Smooth muscle cell (in vitro differentiated cells): Measurements from ENCODE around the gene KIAA1328. TPM values are rescaled to one million over a fixed set of nuclear protein-coding genes. Genes with fewer than 3 reads are reported as not detected.

ENCODE experiments used
- DNase-seq: peaks from one replicate; lab custom pipeline; 2025; ENCODE audit not compliant: unreplicated experiment; lab: John Stamatoyannopoulos, UW
- H2AFZ ChIP-seq: fragments of 200-600 bp; sonication (generic); 2 replicates; pipeline ENCODE4 v1.6.0; 2016; ENCODE audit warnings: antibody characterized with exemption, low read depth, mild to moderate bottlenecking
- H3F3A ChIP-seq: fragments of 200-600 bp; sonication (generic); 2 replicates; pipeline ENCODE4 v1.6.0; 2017; ENCODE audit warnings: antibody characterized with exemption, low read depth
- H3K27ac ChIP-seq: fragments of 200-600 bp; sonication (generic); 2 replicates; pipeline ENCODE4 v1.5.1; 2016; ENCODE audit warnings: low read depth, mild to moderate bottlenecking
- H3K27me3 ChIP-seq: fragments of 200-600 bp; sonication (generic); 2 replicates; pipeline ENCODE4 v1.6.1; 2016; ENCODE audit warnings: low read depth, mild to moderate bottlenecking
- H3K36me3 ChIP-seq: fragments of 200-600 bp; sonication (generic); 2 replicates; pipeline ENCODE4 v1.5.1; 2016; ENCODE audit warnings: low read depth
- H3K4me1 ChIP-seq: fragments of 200-600 bp; sonication (generic); 2 replicates; pipeline ENCODE4 v1.5.1; 2016; ENCODE audit warnings: low read depth
- H3K4me2 ChIP-seq: fragments of 200-600 bp; sonication (generic); 2 replicates; pipeline ENCODE4 v1.6.0; 2016; ENCODE audit warnings: mild to moderate bottlenecking
- H3K4me3 ChIP-seq: fragments of 200-600 bp; sonication (generic); 2 replicates; pipeline ENCODE4 v1.5.1; 2016; ENCODE audit warnings: mild to moderate bottlenecking
- H3K79me2 ChIP-seq: fragments of 200-600 bp; sonication (generic); 2 replicates; pipeline ENCODE4 v1.6.0; 2016; ENCODE audit warnings: low read depth, mild to moderate bottlenecking
- H3K9ac ChIP-seq: fragments of 200-600 bp; sonication (generic); 2 replicates; pipeline ENCODE4 v1.6.0; 2016; ENCODE audit warnings: low read depth
- H3K9me3 ChIP-seq: fragments of 200-600 bp; sonication (generic); replicated peaks from 2 replicates; pipeline ENCODE4 v1.5.1; 2016; ENCODE audit warnings: low read depth
- H4K20me1 ChIP-seq: fragments of 200-600 bp; sonication (generic); 2 replicates; pipeline ENCODE4 v1.6.0; 2016; ENCODE audit warnings: low read depth
- CTCF ChIP-seq: fragments of 200-600 bp; sonication (generic); IDR thresholded peaks from 2 replicates; pipeline ENCODE4 v1.5.1; 2017; ENCODE audit warnings: borderline replicate concordance, mild to moderate bottlenecking, antibody characterized with exemption; ENCODE audit not compliant: insufficient read depth, poor library complexity, severe bottlenecking
- WGBS: methylation state at CpG from one replicate; pipeline ENCODE4 v1.1.7; 2016; ENCODE audit warnings: low lambda C conversion rate; 5-methylcytosine and 5-hydroxymethylcytosine counted together
- polyA plus RNA-seq: library from polyadenylated mRNA; unstranded; fragments of >200 nt; fragmentation: Nextera tagmentation; extraction: Ambion mirVana; gene quantifications from 2 replicates; pipeline ENCODE4 v1.2.1, GENCODE V29; 2016
- total RNA-seq: library from RNA; depleted of rRNA; stranded (reverse); fragments of >200 nt; gene quantifications from 2 replicates; pipeline ENCODE4 v1.2.3, GENCODE V29; 2014

Gene KIAA1328
- total and polyA plus RNA-seq, 2 experiments from 2014 or later = 2.2 to 11.7 TPM

GRCh38 chr18:37207343-37207742, 378.4 kb downstream of the KIAA1328 start:
- no peak for TF ChIP-seq CTCF
- H3K79me2 ChIP-seq = no peaks in the 10 kb centered on the region
- H3K27me3 ChIP-seq = no peaks in the 10 kb centered on the region
- H3K4me1 ChIP-seq = no peaks in the 10 kb centered on the region
- no peaks in the 10 kb centered on the region for H3K36me3 ChIP-seq
- no peaks in the 10 kb centered on the region for H3F3A ChIP-seq
- H3K4me2 ChIP-seq = no peak overlapping the region
- no peak overlapping the region for H3K27ac ChIP-seq
- H3K9ac ChIP-seq = no peak overlapping the region
- no peaks in the 10 kb centered on the region for H4K20me1 ChIP-seq
- DNase-seq = no peak
- WGBS = 56% methylated on average over 1 of the region's 1 CpG
- H3K4me3 ChIP-seq = no peak overlapping the region
- no peak overlapping the region for H2AFZ ChIP-seq
- H3K9me3 ChIP-seq = no peaks in the 10 kb centered on the region

- Histone ChIP-seq H3F3A (no peaks in the 10 kb centered on the region), H3K36me3 (no peaks in the 10 kb centered on the region), H3K9me3 (no peaks in the 10 kb centered on the region), H4K20me1 (no peaks in the 10 kb centered on the region), H3K9ac (no peak overlapping the region), H3K4me1 (no peaks in the 10 kb centered on the region), H3K79me2 (no peaks in the 10 kb centered on the region), H3K27me3 (no peaks in the 10 kb centered on the region), H2AFZ (no peak overlapping the region), H3K4me2 (no peak overlapping the region), H3K4me3 (no peak overlapping the region), H3K27ac (no peak overlapping the region)
- DNase-seq = no peak
- 82% methylated on average over 1 of the region's 1 CpG for WGBS
- no peak for TF ChIP-seq CTCF
Measured at GRCh38 chr18:37210781-37211180, 381.9 kb downstream of the KIAA1328 start.

GRCh38 chr18:37218022-37218590, 389.2 kb downstream of the KIAA1328 start:
- no peaks in the 10 kb centered on the region for H3K79me2 ChIP-seq
- no peaks in the 10 kb centered on the region for H3K9me3 ChIP-seq
- no peaks in the 10 kb centered on the region for H3K27me3 ChIP-seq
- no peak overlapping the region for H3K27ac ChIP-seq
- H3K9ac ChIP-seq = no peak overlapping the region
- DNase-seq = no peak
- no peaks in the 10 kb centered on the region for H3K36me3 ChIP-seq
- H4K20me1 ChIP-seq = no peaks in the 10 kb centered on the region
- no peak overlapping the region for H2AFZ ChIP-seq
- no peak for TF ChIP-seq CTCF
- WGBS = 28% methylated on average over 2 of the region's 2 CpGs
- peaks cover 10% of the 10 kb centered on the region for H3K4me1 ChIP-seq
- no peak overlapping the region for H3K4me2 ChIP-seq
- H3F3A ChIP-seq = no peaks in the 10 kb centered on the region
- H3K4me3 ChIP-seq = no peak overlapping the region

GRCh38 chr18:37219257-37219656, 390.3 kb downstream of the KIAA1328 start:
- Histone ChIP-seq H2AFZ (no peak overlapping the region), H3F3A (no peaks in the 10 kb centered on the region)
- 78% methylated on average over 7 of the region's 7 CpGs for WGBS

More at GRCh38 chr18:37219257-37219656, 390.3 kb downstream of the KIAA1328 start:
- no peak for TF ChIP-seq CTCF
- H4K20me1 ChIP-seq = no peaks in the 10 kb centered on the region
- no peak overlapping the region for H3K4me3 ChIP-seq
- H3K27ac ChIP-seq = no peak overlapping the region
- no peaks in the 10 kb centered on the region for H3K79me2 ChIP-seq
- H3K4me2 ChIP-seq = no peak overlapping the region
- H3K36me3 ChIP-seq = no peaks in the 10 kb centered on the region
- no peak for DNase-seq
- H3K4me1 ChIP-seq = peaks cover 10% of the 10 kb centered on the region
- no peaks in the 10 kb centered on the region for H3K27me3 ChIP-seq
- no peaks in the 10 kb centered on the region for H3K9me3 ChIP-seq
- no peak overlapping the region for H3K9ac ChIP-seq
